HG03196 (cell line): ENCODE measurements around the gene TFAP2D.

Experiments
- ATAC-seq: cut with Tn5 transposase; IDR thresholded peaks from one replicate; pipeline ENCODE4 v1.9.1; 2021; ENCODE audit not compliant: unreplicated experiment

The TFAP2D gene

DNA sequence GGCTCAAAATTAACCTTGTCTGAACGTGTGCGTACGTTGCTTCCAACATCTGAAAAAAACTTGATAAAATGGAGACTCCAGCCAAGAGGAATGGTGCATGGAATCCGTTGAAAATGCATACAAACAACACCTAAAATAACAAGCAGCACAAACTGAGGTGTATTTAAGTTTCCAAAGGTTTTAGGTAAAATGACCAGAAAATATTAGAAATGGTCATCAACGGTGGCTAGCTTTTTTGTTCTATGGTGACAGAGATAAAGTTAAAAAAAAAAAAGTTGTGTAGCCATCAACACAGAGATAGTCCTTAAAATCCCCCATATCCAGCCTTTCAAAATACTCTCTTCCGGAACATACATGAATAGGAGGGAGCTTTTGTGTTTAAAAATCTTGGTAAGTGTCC is 104.7 kb downstream of the TFAP2D start:
- ATAC-seq: no peak

DNA sequence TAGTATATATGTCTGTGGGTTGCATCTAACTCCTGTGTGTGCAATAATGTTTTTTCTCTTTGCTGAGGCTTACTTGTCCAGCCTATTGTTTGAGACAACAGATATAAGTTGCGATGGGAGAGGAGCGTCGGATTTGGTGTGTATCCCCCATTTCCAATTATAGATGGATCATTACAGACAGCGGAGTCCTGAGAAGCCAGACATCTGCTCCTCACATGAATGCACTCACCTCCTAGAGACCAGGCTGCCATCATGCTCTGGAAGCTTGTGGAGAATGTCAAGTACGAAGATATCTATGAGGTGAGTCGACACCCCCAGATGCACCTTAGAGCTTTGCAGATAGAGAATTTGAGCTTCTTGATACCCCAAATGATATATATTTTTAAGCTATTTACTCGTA is 105.3 kb downstream of the TFAP2D start, which contains the start of gene TFAP2B:
TFAP2B (plus strand) TSS at position 199 of the 400 bp plus-strand sequence; CDS start at position 220, 21 bp downstream.
- no peak for ATAC-seq

DNA sequence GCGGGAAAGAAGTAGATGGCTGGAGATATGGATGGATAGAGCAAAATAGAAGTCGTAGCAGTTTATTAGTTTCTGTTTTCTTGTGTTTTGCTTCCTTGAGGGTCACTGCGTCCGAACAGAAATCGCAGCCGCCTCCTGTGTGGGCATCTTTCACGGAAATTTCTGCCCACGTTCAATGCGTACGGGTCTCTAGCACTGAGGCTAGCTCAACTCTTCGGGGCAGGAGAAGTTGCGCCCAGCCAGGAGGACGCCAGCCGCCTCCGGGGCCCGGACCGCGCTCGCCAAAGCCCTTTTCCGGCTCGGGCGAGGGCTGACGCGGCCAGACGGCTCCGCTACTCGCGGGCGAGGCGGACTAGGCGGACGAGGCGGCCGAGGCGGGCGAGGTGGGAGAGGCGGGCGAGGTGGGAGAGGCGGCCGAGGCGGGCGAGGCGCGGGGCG is 106.2 kb downstream of the TFAP2D start:
- no peak for ATAC-seq

DNA sequence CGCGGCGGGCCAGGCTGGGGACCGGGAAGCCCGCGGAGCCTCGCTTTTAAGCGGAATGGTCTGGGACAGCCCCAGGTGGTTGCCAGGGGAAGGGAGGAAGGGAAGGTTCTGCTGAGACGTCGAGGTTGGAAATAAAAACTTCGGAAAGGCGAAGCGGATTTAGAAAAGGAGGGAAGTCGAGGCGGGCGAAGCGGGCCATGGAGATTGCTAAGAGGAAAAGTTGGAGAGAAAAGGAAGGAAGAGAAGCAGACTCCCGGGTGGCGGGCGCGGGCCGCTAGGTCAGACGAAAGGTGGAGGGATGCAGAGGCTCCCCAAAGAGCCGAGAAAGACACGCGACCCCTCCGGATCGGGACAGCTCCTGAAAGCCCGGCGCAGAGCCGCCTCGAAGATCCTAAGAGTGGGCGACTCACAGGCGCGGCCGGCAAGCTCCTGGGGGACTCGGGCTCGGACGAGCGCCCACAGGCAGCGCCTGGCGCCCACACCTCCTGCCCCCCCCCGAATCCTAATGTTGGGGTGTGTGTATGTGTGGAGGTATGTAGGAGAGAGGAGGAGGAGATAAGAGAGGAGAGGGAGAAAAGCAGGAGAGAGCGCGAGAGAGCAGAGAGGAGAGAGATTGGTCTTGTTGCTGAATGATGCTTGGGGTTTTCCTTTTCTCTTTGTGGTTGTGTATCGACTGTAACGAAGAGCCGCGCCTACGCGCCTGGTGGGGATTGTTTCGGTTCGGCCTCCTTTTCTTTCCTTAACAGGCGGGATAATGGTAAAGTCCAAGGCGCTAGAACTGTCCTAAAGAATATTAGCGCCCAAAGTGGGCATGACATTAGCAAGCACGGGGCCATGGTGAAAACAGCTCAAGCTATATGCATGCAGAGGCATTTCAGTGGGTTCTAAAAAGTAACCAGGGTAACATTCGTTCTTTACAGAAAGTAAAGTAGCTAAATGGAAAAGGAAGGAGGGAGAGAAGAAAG is 106.9 kb downstream of the TFAP2D start:
- no peak for ATAC-seq

DNA sequence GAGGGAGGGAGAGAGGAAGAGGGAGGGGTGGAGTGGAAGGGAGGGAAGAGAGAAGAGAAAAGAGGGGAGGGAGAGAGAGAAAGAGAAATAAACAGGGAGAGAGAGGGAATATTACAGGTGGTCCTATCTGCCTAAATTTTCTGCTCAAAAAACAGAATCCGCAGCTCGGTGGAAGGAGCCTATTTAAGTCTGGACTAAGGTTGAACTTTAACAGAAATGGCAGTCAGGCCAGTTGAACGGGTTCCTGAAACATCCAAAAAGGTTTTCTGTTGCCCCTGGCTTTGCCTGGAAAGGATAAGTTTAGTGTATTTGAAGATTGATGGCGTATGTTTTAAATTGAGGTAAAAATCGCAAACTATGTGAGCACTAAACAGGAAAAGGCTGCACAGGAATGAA is 107.5 kb downstream of the TFAP2D start:
- no peak for ATAC-seq

DNA sequence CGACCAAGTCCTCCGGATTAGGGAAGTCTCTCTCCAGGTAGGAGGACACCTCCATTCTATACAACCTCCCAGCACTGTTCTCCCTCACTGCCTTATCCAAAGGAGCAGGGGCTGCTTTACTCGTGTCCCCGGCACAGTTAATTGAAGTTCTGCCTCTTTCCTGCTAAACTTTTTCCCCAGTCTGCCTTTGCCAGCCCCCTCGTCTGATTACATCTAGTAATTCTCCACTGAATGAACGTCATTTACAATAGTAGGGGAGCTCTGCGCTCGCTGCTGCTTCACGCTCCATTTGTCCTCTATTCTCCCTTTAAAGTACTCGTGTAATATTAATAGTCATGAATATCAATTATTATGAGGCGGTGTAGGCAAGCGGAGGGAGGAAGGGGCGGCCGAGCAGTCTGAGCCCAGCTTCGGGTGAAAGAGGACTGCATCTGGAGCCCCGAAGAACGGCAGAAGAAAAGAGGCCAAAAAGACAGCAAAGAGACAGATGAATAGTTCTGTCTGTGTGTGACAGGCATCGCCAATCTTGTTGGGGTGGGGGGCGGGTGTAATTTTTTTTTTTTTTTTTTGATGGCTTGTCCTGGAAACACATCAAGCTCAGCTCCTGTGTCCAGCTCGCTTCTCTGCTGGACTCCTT is 108.2 kb downstream of the TFAP2D start:
- no peak for ATAC-seq

DNA sequence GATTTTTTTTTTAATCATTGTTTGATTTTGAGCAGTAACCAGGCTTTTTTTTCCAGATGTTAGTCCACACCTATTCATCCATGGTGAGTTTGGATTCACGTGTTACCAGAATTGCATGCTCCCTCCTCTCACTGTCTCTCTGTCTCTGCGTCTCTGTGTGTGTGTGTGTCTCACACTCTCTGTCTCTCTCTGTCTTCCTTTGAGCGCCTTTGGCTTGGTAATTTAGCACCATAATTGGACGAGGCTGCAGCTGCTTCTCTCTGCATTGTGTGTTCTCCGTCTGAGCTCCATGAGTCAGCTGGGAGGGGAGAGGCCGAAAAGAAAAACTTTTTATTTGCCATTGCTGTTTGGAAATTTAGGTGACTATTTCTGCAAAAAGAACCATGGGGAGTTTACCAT is 108.8 kb downstream of the TFAP2D start:
- ATAC-seq: no peak
